Left lobe of liver (tissue), 2 donors: ENCODE measurements around the gene FAM107B. TPM values are rescaled to one million over a fixed set of nuclear protein-coding genes. Genes with fewer than 3 reads are reported as not detected.

Experiments
- ATAC-seq: fragments of 200-7000 bp; cut with Tn5 transposase; one replicate; pipeline ENCODE4 v1.9.1; 2020; ENCODE audit warnings: mild to moderate bottlenecking, moderate library complexity
- DNase-seq: peaks from one replicate; pipeline ENCODE4 v3.0.0-alpha.2; 2020; ENCODE audit warnings: low spot score
- total RNA-seq: library from RNA; stranded (reverse); gene quantifications from one replicate; pipeline ENCODE4 v1.2.1, GENCODE V29; 2021
- donor health status: DM: no; HTN: no; CAD: no; lungs with moderate emphysema.
- donor health status: DM: no; HTN: yes; CAD: no.

FAM107B gene
- total RNA-seq, 1 donor from 2014 or later: 67.2 TPM

- ATAC-seq: peak; percentile 66
Measured at GRCh38 chr10:14585287-14586193, 189.2 kb downstream of the FAM107B start.

GRCh38 chr10:14584661-14585060, 190.0 kb downstream of the FAM107B start:
- ATAC-seq (no peak), DNase-seq (no peak)

More at GRCh38 chr10:14585287-14586193, 189.2 kb downstream of the FAM107B start:
- DNase-seq: no peak

- ATAC-seq (no peak), DNase-seq (no peak)
Measured at GRCh38 chr10:14583967-14584366, 190.7 kb downstream of the FAM107B start.

- DNase-seq: no peak
- ATAC-seq: no peak
Measured at GRCh38 chr10:14583252-14583651, 191.4 kb downstream of the FAM107B start.

- ATAC-seq: peak; percentile 7
- DNase-seq: no peak
Measured at GRCh38 chr10:14581553-14582321, 193.0 kb downstream of the FAM107B start.

GRCh38 chr10:14580671-14581332, 193.9 kb downstream of the FAM107B start:
- ATAC-seq (no peak), DNase-seq (no peak)

- peak; percentile 67 for ATAC-seq
- no peak for DNase-seq
Measured at GRCh38 chr10:14579405-14579804, 195.3 kb downstream of the FAM107B start.

- ATAC-seq (peak; percentile 55), DNase-seq (no peak)
Measured at GRCh38 chr10:14578060-14578952, 196.4 kb downstream of the FAM107B start.

- DNase-seq (no peak), ATAC-seq (no peak)
Measured at GRCh38 chr10:14574885-14575284, 199.8 kb downstream of the FAM107B start.

- ATAC-seq (peak; percentile 10), DNase-seq (no peak)
Measured at GRCh38 chr10:14574291-14574690, 200.4 kb downstream of the FAM107B start.

GRCh38 chr10:14573666-14574261, 200.9 kb downstream of the FAM107B start:
- DNase-seq (no peak), ATAC-seq (no peak)

- ATAC-seq (no peak), DNase-seq (no peak)
Measured at GRCh38 chr10:14572811-14573210, 201.9 kb downstream of the FAM107B start.

GRCh38 chr10:14571866-14572507, 202.7 kb downstream of the FAM107B start:
- ATAC-seq: peak; percentile 76
- peak; percentile 91 for DNase-seq

GRCh38 chr10:14570800-14571199, 203.9 kb downstream of the FAM107B start:
- ATAC-seq (no peak), DNase-seq (no peak)

GRCh38 chr10:14569274-14570060, 205.2 kb downstream of the FAM107B start:
- peak; percentile 65 for ATAC-seq
- peak; percentile 74 for DNase-seq

- DNase-seq (no peak), ATAC-seq (no peak)
Measured at GRCh38 chr10:14567421-14567820, 207.3 kb downstream of the FAM107B start.

GRCh38 chr10:14566498-14566897, 208.2 kb downstream of the FAM107B start:
- DNase-seq (no peak), ATAC-seq (no peak)

- ATAC-seq: no peak
- no peak for DNase-seq
Measured at GRCh38 chr10:14565199-14565598, 209.5 kb downstream of the FAM107B start.
